Ovary (tissue), 10 donors: ENCODE results near the gene OR2W3. TPM values are rescaled to one million over a fixed set of nuclear protein-coding genes. Genes with fewer than 3 reads are reported as not detected.

ENCODE experiments used
- DNase-seq, 5 donors: peaks; one replicate each; pipeline ENCODE4 v3.0.0-alpha.2; 2019 to 2020
- H3K27ac ChIP-seq, 2 donors: fragments of 200-600 bp; one replicate each; pipeline versions ENCODE4 v1.5.1 to v1.8.0; 2019 to 2022
- H3K27me3 ChIP-seq: fragments of 200-600 bp; one replicate; pipeline ENCODE4 v1.8.0; 2022
- H3K36me3 ChIP-seq: fragments of 200-600 bp; sonication (generic); one replicate; pipeline ENCODE4 v1.5.1; 2019
- H3K4me1 ChIP-seq: one replicate; pipeline ENCODE4 v1.8.1; 2013; ENCODE audit warnings: mild to moderate bottlenecking, moderate library complexity; ENCODE audit not compliant: insufficient read depth
- H3K4me3 ChIP-seq: fragments of 200-600 bp; sonication (generic); one replicate; pipeline ENCODE4 v1.5.1; 2017
- H3K9me3 ChIP-seq, 2 donors: fragments of 200-600 bp in 1 of 2; sonication (generic) in 1 of 2; one replicate each; pipeline versions ENCODE4 v1.5.1 to v1.8.1; 2013 to 2019; ENCODE audit warnings: mild to moderate bottlenecking in 1 of 2, moderate library complexity in 1 of 2
- EP300 ChIP-seq: sonication (generic); formaldehyde crosslinking; IDR thresholded peaks from one replicate; pipeline ENCODE4 v1.6.1; 2017; ENCODE audit warnings: antibody characterized with exemption
- POLR2A ChIP-seq: fragments of 450-650 bp; IDR thresholded peaks from one replicate; pipeline ENCODE4 v1.6.1; 2017; ENCODE audit warnings: antibody characterized with exemption, mild to moderate bottlenecking, moderate library complexity
- WGBS, 3 donors: extraction: QIAGEN DNeasy Blood & Tissue Kit in 1 of 3; methylation state at CpG; one replicate each; pipeline versions ENCODE4 v1.1.5 to v1.1.7; 2013 to 2017; 5-methylcytosine and 5-hydroxymethylcytosine counted together
- intact Hi-C, 4 donors: fragments of 100-400 bp; cut with DNase I; formaldehyde crosslinking; loops; one replicate each; pipeline versions ENCODE4 v1.11.0 to v1.15.1; 2022 to 2023
- long read RNA-seq, 3 donors: library from polyadenylated mRNA in 2 of 3; unstranded in 2 of 3; transcript quantifications; one replicate each; pipeline ENCODE4 v2.0.0 and lab custom pipeline, GENCODE V29; 2021 to 2026
- polyA plus RNA-seq, 2 donors: library from polyadenylated mRNA; stranded (reverse); fragments of 200-250 nt in 1 of 2; fragments of 350-450 nt in 1 of 2; fragmentation: Illumina TruSeq in 1 of 2; extraction: RNeasy Lipid Tissue Mini Kit (QIAGEN cat#74804) in 1 of 2; gene quantifications; one replicate each; pipeline ENCODE4 v1.2.3, GENCODE V29; 2013 to 2014
- total RNA-seq, 7 donors: library from RNA; depleted of rRNA in 2 of 7; stranded (reverse); fragments of >200 nt in 2 of 7; fragmentation: NEBNext Ultra II Directional in 3 of 7; extraction: Animal tissue kit (Norgen Biotek cat#: 25700) in 3 of 7; gene quantifications; one replicate each; pipeline versions ENCODE4 v1.1.0 to v1.2.4, GENCODE V29; 2016 to 2023
- TF ChIP-seq, protein P1 (sequence below), 3 donors: fragments of 450-650 bp in 2 of 3; fragments of 200-600 bp in 1 of 3; IDR thresholded peaks; one replicate each; pipeline versions ENCODE4 v1.5.1 to v1.8.0; 2016 to 2022; ENCODE audit warnings: antibody characterized with exemption in 3 of 3, mild to moderate bottlenecking in 1 of 3
- donor health status: DM: no; HTN: no; CAD: no; lungs with moderate emphysema.
- donor health status: DM: no; HTN: no; CAD: no.
- donor health status: Bipolar disorder and iron deficiency.
- donor health status: DM: yes; HTN: yes; CAD: no.
- donor health status: DM: no; HTN: no; CAD: no.
- donor health status: DM: yes; HTN: yes; CAD: no.

The OR2W3 gene
- total RNA-seq (under 1 TPM in 2 of 7 donors, not detected in 5; 0.25 to 0.46 TPM), polyA plus RNA-seq (under 1 TPM in 1 of 2 donors, not detected in 1; 0.22 TPM)
- long read RNA-seq, donor 1, result 0 reads
- long read RNA-seq, donor 2, result 0 reads
- long read RNA-seq, donor 3, result 0 reads

DNA sequence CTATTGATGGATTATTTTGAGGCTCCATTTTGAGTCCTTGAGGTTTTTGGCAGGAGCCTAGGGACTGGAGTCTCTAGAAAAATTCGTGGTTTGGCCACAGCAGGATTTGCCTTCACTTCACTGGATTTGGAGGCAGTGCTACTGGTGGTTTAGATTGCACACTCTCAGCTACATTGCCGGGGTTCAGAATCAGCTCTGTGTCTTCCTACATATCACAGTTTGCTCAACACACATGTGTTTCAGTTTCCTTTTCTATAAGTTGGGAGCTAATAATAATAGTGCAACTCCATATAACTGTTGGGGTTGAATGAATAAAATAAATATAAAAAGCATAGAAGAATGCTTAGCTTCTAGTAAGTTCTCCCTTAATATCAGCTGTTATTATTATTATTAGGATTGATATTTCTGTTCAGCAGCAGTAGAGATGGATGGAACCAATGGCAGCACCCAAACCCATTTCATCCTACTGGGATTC, at the start of gene OR2W3:
Gene OR2W3, plus strand, starts transcription at position 425 of the 475 bp plus-strand sequence. Its CDS starts 0 bp downstream, at position 425.
- H3K4me3 ChIP-seq, result no peak within 1 kb of the TSS
- H3K4me1 ChIP-seq, result no peaks in the 10 kb centered on the region
- H3K27me3 ChIP-seq, result no peaks in the 10 kb centered on the region
- H3K36me3 ChIP-seq, result no peaks in the 10 kb centered on the region
- intact Hi-C loops, result no loop called here
- no peak within 1 kb of the TSS for H3K27ac ChIP-seq
- no peak for DNase-seq
- H3K9me3 ChIP-seq, result no peaks in the 10 kb centered on the region
- 41 to 45% (median 44%) methylated on average over 2 of the region's 2 CpGs for WGBS, 3 donors
- no peak for TF ChIP-seq POLR2A
- TF ChIP-seq EP300, result no peak
- TF ChIP-seq, protein P1, sequence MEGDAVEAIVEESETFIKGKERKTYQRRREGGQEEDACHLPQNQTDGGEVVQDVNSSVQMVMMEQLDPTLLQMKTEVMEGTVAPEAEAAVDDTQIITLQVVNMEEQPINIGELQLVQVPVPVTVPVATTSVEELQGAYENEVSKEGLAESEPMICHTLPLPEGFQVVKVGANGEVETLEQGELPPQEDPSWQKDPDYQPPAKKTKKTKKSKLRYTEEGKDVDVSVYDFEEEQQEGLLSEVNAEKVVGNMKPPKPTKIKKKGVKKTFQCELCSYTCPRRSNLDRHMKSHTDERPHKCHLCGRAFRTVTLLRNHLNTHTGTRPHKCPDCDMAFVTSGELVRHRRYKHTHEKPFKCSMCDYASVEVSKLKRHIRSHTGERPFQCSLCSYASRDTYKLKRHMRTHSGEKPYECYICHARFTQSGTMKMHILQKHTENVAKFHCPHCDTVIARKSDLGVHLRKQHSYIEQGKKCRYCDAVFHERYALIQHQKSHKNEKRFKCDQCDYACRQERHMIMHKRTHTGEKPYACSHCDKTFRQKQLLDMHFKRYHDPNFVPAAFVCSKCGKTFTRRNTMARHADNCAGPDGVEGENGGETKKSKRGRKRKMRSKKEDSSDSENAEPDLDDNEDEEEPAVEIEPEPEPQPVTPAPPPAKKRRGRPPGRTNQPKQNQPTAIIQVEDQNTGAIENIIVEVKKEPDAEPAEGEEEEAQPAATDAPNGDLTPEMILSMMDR (IDR thresholded peaks at IDR 0.05), result no peak

DNA sequence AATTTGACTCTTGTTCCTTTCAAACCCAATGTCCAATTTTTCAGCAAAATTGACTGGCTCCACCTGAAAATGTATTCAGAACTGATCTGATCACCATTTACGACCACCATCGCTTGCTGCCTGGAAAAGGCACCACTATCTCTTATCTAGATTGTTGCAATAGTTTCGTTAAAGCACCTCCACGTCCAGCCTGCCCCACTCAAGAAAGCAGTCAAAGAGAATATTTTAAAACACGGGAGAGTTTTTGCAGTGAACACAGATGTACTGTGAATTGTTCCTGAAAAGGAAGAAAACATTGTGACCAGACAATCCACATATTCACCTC, 49.7 kb upstream of the OR2W3 start:
- 57 to 66% (median 60%) methylated on average over 5 of the region's 5 CpGs for WGBS, 3 donors
- TF ChIP-seq, protein P1 (IDR thresholded peaks at IDR 0.05), result no peak
- TF ChIP-seq EP300 (no peak), POLR2A (no peak)

DNA sequence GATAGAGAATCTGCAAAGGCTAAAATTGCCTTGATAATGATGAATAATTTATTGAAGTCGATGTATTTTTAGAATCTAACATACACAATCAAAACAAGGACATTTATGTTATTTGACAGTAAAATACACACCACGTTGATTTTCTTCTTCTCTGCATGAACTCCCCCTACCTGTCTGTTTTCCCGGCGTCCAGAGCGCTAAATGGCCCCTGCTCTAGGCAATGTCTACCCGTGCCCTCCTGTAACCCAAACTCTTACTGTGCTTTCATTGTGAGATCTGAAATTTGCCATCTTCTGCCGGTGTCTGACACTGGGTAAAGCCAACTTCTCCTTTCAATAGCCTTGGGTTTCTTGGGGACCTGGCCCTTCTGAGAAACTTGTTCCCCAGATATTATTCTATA, 47.0 kb upstream of the OR2W3 start:
- no peaks in the 10 kb centered on the region for H3K36me3 ChIP-seq
- WGBS, 3 donors, result 79 to 82% (median 79%) methylated on average over 7 of the region's 7 CpGs
- intact Hi-C loops, result no loop called here

More for the DNA sequence above, 49.7 kb upstream of the OR2W3 start:
- no peak overlapping the region for H3K4me3 ChIP-seq
- DNase-seq, result no peak
- no peaks in the 10 kb centered on the region for H3K27me3 ChIP-seq
- no peak overlapping the region for H3K27ac ChIP-seq
- intact Hi-C loops, result no loop called here
- no peaks in the 10 kb centered on the region for H3K9me3 ChIP-seq
- no peaks in the 10 kb centered on the region for H3K36me3 ChIP-seq
- no peaks in the 10 kb centered on the region for H3K4me1 ChIP-seq

DNA sequence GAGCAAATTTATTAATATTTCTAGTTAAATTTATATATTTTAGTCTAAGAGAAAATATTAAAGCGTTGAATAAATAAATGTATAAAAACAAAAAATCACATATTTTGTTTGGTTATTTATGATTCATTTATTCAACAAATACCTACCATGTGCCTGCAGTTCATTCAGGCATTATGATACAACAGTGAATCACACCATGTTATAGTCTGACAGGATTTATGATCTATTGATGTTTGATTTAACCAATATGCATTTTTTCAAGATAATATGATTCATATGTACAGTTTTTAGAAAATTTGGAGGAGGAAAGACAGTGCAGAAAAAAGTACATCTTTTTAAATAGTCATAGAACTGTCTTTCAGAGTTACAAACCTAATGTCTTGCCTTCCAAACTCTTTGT, 45.8 kb upstream of the OR2W3 start:
- TF ChIP-seq EP300, result no peak
- TF ChIP-seq, protein P1 (IDR thresholded peaks at IDR 0.05), result no peak
- no peak for TF ChIP-seq POLR2A
- Histone ChIP-seq H3K4me3 (no peak overlapping the region), H3K9me3 (no peaks in the 10 kb centered on the region), H3K4me1 (no peaks in the 10 kb centered on the region), H3K27me3 (no peaks in the 10 kb centered on the region), H3K27ac (no peak overlapping the region), H3K36me3 (no peaks in the 10 kb centered on the region)
- DNase-seq, result no peak
- 72 to 85% (median 73%) methylated on average over 1 of the region's 1 CpG for WGBS, 3 donors
- intact Hi-C loops, result no loop called here

More for the DNA sequence above, 47.0 kb upstream of the OR2W3 start:
- TF ChIP-seq POLR2A, result no peak
- TF ChIP-seq EP300, result no peak
- TF ChIP-seq, protein P1 (IDR thresholded peaks at IDR 0.05), result no peak
- no peak for DNase-seq
- Histone ChIP-seq H3K27me3 (no peaks in the 10 kb centered on the region), H3K4me1 (no peaks in the 10 kb centered on the region), H3K4me3 (no peak overlapping the region), H3K9me3 (no peaks in the 10 kb centered on the region), H3K27ac (no peak overlapping the region)
